HEK293 (cell line): ENCODE data around the gene ADSS1.

Experiments used
- CTCF ChIA-PET: fragments of 350-600 bp; formaldehyde crosslinking; extraction: SDS; loops from one replicate; lab custom pipeline; 2021; ENCODE audit warnings: antibody characterized with exemption; lab: Yijun Ruan, JAX
- POLR2A ChIA-PET: fragments of 300-600 bp; formaldehyde crosslinking; extraction: SDS; loops from one replicate; lab custom pipeline; 2020; ENCODE audit warnings: antibody characterized with exemption, inconsistent platforms; lab: Yijun Ruan, JAX
- H3K27ac ChIP-seq: fragments of 200-500 bp; sonication (Bioruptor generic); 2 replicates; pipeline ENCODE4 v1.5.1; 2014; ENCODE audit warnings: low read depth, low read length, control low read depth, inconsistent platforms; ENCODE audit errors: extremely low read depth
- H3K36me3 ChIP-seq, 2 experiments: fragments of 200-500 bp in 1 of 2; sonication (Bioruptor generic) in 1 of 2; 1 replicate in 1 of 2; 2 replicates in 1 of 2; pipeline ENCODE4 v1.5.1; 2014 to 2017; ENCODE audit warnings: inconsistent platforms in 2 of 2, low read length in 2 of 2; ENCODE audit not compliant: control insufficient read depth in 2 of 2, insufficient read depth in 1 of 2
- H3K4me1 ChIP-seq: fragments of 200-500 bp; sonication (Bioruptor generic); 2 replicates; pipeline ENCODE4 v1.5.1; 2014; ENCODE audit warnings: mild to moderate bottlenecking, low read length, inconsistent platforms; ENCODE audit not compliant: control insufficient read depth, insufficient read depth
- H3K4me3 ChIP-seq: 2 replicates; pipeline ENCODE4 v1.5.1; 2011; ENCODE audit warnings: low read depth, mild to moderate bottlenecking, control low read depth, low read length, moderate library complexity
- H3K9me3 ChIP-seq: fragments of 200-500 bp; sonication (Bioruptor generic); 2 replicates; pipeline ENCODE4 v1.5.1; 2014; ENCODE audit warnings: low read depth, low read length, inconsistent platforms; ENCODE audit not compliant: control insufficient read depth, insufficient read depth
- EGR2 ChIP-seq: fragments of 450-650 bp; formaldehyde crosslinking; IDR thresholded peaks from 2 replicates; pipeline ENCODE4 v1.5.1; 2016; ENCODE audit warnings: low read depth, missing biosample characterization, missing genetic modification characterization
- ELK4 ChIP-seq: IDR thresholded peaks from 2 replicates; pipeline ENCODE4 v1.6.1; 2011; ENCODE audit warnings: mild to moderate bottlenecking, low read depth, low read length, borderline replicate concordance
- GLI4 ChIP-seq: fragments of 450-650 bp; formaldehyde crosslinking; IDR thresholded peaks from 2 replicates; pipeline ENCODE4 v1.5.1; 2016; ENCODE audit warnings: missing biosample characterization, missing genetic modification characterization
- KLF1 ChIP-seq: fragments of 450-650 bp; formaldehyde crosslinking; IDR thresholded peaks from 2 replicates; pipeline ENCODE4 v1.5.1; 2016; ENCODE audit warnings: missing biosample characterization, missing genetic modification characterization
- KLF7 ChIP-seq: fragments of 450-650 bp; formaldehyde crosslinking; IDR thresholded peaks from 2 replicates; pipeline ENCODE4 v1.5.1; 2016; ENCODE audit warnings: missing biosample characterization, missing genetic modification characterization, borderline replicate concordance
- ZBTB17 ChIP-seq: fragments of 450-650 bp; formaldehyde crosslinking; IDR thresholded peaks from 2 replicates; pipeline ENCODE4 v1.5.1; 2016; ENCODE audit warnings: missing biosample characterization, missing genetic modification characterization
- ZFHX2 ChIP-seq: fragments of 450-650 bp; formaldehyde crosslinking; conservative IDR thresholded peaks from 2 replicates; pipeline ENCODE4 v1.5.1; 2016; ENCODE audit warnings: missing biosample characterization, missing genetic modification characterization
- ZIC2 ChIP-seq: fragments of 450-650 bp; formaldehyde crosslinking; IDR thresholded peaks from 2 replicates; pipeline ENCODE4 v1.5.1; 2016; ENCODE audit warnings: missing biosample characterization, missing genetic modification characterization
- ZNF239 ChIP-seq: fragments of 450-650 bp; formaldehyde crosslinking; IDR thresholded peaks from 2 replicates; pipeline ENCODE4 v1.5.1; 2016; ENCODE audit warnings: missing biosample characterization, missing genetic modification characterization
- ZNF335 ChIP-seq: fragments of 450-650 bp; formaldehyde crosslinking; conservative IDR thresholded peaks from 2 replicates; pipeline ENCODE4 v1.5.1; 2016; ENCODE audit warnings: missing biosample characterization, missing genetic modification characterization
- ZNF391 ChIP-seq: fragments of 450-650 bp; formaldehyde crosslinking; IDR thresholded peaks from 2 replicates; pipeline ENCODE4 v1.5.1; 2016; ENCODE audit warnings: low read depth, missing biosample characterization, missing genetic modification characterization, borderline replicate concordance
- ZNF48 ChIP-seq: fragments of 450-650 bp; formaldehyde crosslinking; IDR thresholded peaks from 2 replicates; pipeline ENCODE4 v1.5.1; 2016; ENCODE audit warnings: missing biosample characterization, missing genetic modification characterization
- ZNF600 ChIP-seq: fragments of 450-650 bp; formaldehyde crosslinking; IDR thresholded peaks from 2 replicates; pipeline ENCODE4 v1.5.1; 2016; ENCODE audit warnings: missing biosample characterization, missing genetic modification characterization
- TF ChIP-seq, protein P1 (sequence below): fragments of 450-650 bp; formaldehyde crosslinking; conservative IDR thresholded peaks from 2 replicates; pipeline ENCODE4 v1.5.1; 2016; ENCODE audit warnings: low read depth, missing biosample characterization, missing genetic modification characterization
- TF ChIP-seq, protein P2 (sequence below): fragments of 450-650 bp; formaldehyde crosslinking; IDR thresholded peaks from 2 replicates; pipeline ENCODE4 v1.5.1; 2017; ENCODE audit warnings: missing biosample characterization, missing genetic modification characterization
- TF ChIP-seq, protein P3 (sequence below): fragments of 450-650 bp; formaldehyde crosslinking; IDR thresholded peaks from 2 replicates; pipeline ENCODE4 v1.5.1; 2016; ENCODE audit warnings: missing biosample characterization, missing genetic modification characterization

ADSS1 gene

DNA sequence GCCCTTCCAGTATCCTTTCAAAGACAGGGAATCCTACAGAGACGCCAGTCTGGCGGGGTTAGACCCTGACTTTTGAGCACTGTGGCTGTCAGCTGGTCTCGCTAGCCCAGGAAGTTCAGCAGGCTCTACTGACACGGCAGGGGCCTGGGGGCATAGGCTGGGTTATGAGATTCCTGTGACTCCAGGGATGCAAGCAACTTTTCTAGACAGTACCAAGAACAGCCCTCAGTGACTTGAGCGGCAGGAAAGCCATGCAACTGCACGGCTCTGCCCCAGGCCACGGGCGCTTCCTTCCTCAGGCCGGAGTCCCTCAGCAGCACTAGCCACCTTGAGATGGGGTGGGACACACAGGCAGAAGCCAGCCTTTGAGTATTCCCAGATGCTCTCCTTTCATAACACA is 23.8 kb downstream of the ADSS1 start:
- TF ChIP-seq ZNF335 (no peak), GLI4 (no peak), ELK4 (no peak)
- TF ChIP-seq, protein P1, sequence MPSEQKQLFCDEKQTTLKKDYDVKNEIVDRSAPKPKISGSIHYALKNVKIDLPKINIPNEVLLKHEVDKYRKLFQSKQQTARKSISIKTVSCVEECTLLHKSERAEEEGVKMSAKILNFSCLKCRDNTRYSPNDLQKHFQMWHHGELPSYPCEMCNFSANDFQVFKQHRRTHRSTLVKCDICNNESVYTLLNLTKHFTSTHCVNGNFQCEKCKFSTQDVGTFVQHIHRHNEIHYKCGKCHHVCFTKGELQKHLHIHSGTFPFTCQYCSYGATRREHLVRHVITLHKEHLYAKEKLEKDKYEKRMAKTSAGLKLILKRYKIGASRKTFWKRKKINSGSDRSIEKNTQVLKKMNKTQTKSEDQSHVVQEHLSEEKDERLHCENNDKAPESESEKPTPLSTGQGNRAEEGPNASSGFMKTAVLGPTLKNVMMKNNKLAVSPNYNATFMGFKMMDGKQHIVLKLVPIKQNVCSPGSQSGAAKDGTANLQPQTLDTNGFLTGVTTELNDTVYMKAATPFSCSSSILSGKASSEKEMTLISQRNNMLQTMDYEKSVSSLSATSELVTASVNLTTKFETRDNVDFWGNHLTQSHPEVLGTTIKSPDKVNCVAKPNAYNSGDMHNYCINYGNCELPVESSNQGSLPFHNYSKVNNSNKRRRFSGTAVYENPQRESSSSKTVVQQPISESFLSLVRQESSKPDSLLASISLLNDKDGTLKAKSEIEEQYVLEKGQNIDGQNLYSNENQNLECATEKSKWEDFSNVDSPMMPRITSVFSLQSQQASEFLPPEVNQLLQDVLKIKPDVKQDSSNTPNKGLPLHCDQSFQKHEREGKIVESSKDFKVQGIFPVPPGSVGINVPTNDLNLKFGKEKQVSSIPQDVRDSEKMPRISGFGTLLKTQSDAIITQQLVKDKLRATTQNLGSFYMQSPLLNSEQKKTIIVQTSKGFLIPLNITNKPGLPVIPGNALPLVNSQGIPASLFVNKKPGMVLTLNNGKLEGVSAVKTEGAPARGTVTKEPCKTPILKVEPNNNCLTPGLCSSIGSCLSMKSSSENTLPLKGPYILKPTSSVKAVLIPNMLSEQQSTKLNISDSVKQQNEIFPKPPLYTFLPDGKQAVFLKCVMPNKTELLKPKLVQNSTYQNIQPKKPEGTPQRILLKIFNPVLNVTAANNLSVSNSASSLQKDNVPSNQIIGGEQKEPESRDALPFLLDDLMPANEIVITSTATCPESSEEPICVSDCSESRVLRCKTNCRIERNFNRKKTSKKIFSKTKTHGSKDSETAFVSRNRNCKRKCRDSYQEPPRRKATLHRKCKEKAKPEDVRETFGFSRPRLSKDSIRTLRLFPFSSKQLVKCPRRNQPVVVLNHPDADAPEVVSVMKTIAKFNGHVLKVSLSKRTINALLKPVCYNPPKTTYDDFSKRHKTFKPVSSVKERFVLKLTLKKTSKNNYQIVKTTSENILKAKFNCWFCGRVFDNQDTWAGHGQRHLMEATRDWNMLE (tag by site-specific recombination), result no peak
- CTCF ChIA-PET, result no interaction called here
- Histone ChIP-seq H3K27ac (no peak overlapping the region), H3K9me3 (no peaks in the 10 kb centered on the region), H3K36me3 (no peaks in the 10 kb centered on the region), H3K4me1 (no peaks in the 10 kb centered on the region), H3K4me3 (no peak overlapping the region)
- POLR2A ChIA-PET, result no interaction called here

GRCh38 chr14:104749111-104749649 is 25.2 kb downstream of the ADSS1 start:
- Histone ChIP-seq H3K27ac (no peak overlapping the region), H3K4me3 (no peak overlapping the region), H3K36me3 (peaks cover 0 to 4% of the 10 kb centered on the region in 2 experiments; a peak in 1 of 3 replicates), H3K4me1 (no peaks in the 10 kb centered on the region; the same call in 1 of the 2 replicates), H3K9me3 (no peaks in the 10 kb centered on the region)
- peak; percentile 43 for TF ChIP-seq ZIC2 (tag by site-specific recombination)
- no peak for TF ChIP-seq ZNF391
- TF ChIP-seq, protein P2, sequence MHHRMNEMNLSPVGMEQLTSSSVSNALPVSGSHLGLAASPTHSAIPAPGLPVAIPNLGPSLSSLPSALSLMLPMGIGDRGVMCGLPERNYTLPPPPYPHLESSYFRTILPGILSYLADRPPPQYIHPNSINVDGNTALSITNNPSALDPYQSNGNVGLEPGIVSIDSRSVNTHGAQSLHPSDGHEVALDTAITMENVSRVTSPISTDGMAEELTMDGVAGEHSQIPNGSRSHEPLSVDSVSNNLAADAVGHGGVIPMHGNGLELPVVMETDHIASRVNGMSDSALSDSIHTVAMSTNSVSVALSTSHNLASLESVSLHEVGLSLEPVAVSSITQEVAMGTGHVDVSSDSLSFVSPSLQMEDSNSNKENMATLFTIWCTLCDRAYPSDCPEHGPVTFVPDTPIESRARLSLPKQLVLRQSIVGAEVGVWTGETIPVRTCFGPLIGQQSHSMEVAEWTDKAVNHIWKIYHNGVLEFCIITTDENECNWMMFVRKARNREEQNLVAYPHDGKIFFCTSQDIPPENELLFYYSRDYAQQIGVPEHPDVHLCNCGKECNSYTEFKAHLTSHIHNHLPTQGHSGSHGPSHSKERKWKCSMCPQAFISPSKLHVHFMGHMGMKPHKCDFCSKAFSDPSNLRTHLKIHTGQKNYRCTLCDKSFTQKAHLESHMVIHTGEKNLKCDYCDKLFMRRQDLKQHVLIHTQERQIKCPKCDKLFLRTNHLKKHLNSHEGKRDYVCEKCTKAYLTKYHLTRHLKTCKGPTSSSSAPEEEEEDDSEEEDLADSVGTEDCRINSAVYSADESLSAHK (tag by site-specific recombination), result no peak
- TF ChIP-seq KLF1 (tag by site-specific recombination), result peak; percentile 15; the same call in 1 of the 2 replicates
- 0 out of 2 replicates have a peak, but pooled peaks have one; percentile 39 for TF ChIP-seq ZNF600 (tag by site-specific recombination)
- 0 out of 2 replicates have a peak, but pooled peaks have one; percentile 17 for TF ChIP-seq ZFHX2 (tag by site-specific recombination)
- POLR2A ChIA-PET, result no interaction called here
- CTCF ChIA-PET, result interaction anchor here (1.2 kb wide), 1 partner anchor 18 kb away, joined by 3 read pairs; no protein-coding TSS in a partner anchor

- Histone ChIP-seq H3K27ac (no peak overlapping the region), H3K4me1 (no peaks in the 10 kb centered on the region; the same call in 1 of the 2 replicates), H3K36me3 (peaks cover 0 to 15% of the 10 kb centered on the region in 2 experiments; a peak in 1 of 3 replicates), H3K9me3 (no peaks in the 10 kb centered on the region), H3K4me3 (no peak overlapping the region)
- no peak for TF ChIP-seq ZNF239 (tag by site-specific recombination)
- TF ChIP-seq ZFHX2 (tag by site-specific recombination), result peak; percentile 62
- peak; percentile 84 for TF ChIP-seq ZIC2 (tag by site-specific recombination)
- no peak for TF ChIP-seq KLF7 (tag by site-specific recombination)
- TF ChIP-seq ZBTB17, result 0 out of 2 replicates have a peak, but pooled peaks have one; percentile 12
- TF ChIP-seq ZNF48 (tag by site-specific recombination), result no peak
- 0 out of 2 replicates have a peak, but pooled peaks have one; percentile 47 for TF ChIP-seq EGR2
- TF ChIP-seq, protein P3, sequence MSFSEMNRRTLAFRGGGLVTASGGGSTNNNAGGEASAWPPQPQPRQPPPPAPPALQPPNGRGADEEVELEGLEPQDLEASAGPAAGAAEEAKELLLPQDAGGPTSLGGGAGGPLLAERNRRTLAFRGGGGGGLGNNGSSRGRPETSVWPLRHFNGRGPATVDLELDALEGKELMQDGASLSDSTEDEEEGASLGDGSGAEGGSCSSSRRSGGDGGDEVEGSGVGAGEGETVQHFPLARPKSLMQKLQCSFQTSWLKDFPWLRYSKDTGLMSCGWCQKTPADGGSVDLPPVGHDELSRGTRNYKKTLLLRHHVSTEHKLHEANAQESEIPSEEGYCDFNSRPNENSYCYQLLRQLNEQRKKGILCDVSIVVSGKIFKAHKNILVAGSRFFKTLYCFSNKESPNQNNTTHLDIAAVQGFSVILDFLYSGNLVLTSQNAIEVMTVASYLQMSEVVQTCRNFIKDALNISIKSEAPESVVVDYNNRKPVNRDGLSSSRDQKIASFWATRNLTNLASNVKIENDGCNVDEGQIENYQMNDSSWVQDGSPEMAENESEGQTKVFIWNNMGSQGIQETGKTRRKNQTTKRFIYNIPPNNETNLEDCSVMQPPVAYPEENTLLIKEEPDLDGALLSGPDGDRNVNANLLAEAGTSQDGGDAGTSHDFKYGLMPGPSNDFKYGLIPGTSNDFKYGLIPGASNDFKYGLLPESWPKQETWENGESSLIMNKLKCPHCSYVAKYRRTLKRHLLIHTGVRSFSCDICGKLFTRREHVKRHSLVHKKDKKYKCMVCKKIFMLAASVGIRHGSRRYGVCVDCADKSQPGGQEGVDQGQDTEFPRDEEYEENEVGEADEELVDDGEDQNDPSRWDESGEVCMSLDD, result no peak
- ChIA-PET CTCF (interaction anchor here (0.7 to 1.7 kb wide), 3 partner anchors 16 to 177 kb away, joined by 3 to 5 read pairs (median 3); no protein-coding TSS in a partner anchor), POLR2A (interaction anchor here (0.8 kb wide), 1 partner anchor 18 kb away, joined by 4 read pairs; no protein-coding TSS in a partner anchor)
Measured at GRCh38 chr14:104750056-104750752, 26.2 kb downstream of the ADSS1 start.
